Measurements from ENCODE around the gene BICRA. TPM values are rescaled to one million over a fixed set of nuclear protein-coding genes. Genes with fewer than 3 reads are reported as not detected.

Gene BICRA
- polyA plus RNA-seq, 1 of the 3 experiments (the other 2 are of a cell fraction): 1.4 TPM

- Histone ChIP-seq H3K4me1 (ENCODE audit: control insufficient read depth in 1 of 2, insufficient read depth in 2 of 2, low read depth in 1 of 2, low read length in 1 of 2) (no peaks in the 10 kb centered on the region; a peak in 1 of 4 replicates), H3K79me2 (ENCODE audit: insufficient read depth) (peaks cover 3% of the 10 kb centered on the region; the same call in 1 of the 2 replicates), H3K27me3 (ENCODE audit: insufficient read depth) (no peaks in the 10 kb centered on the region), H4K20me1 (ENCODE audit: insufficient read depth) (0 out of 2 replicates have a peak, but pooled peaks cover 3% of the 10 kb centered on the region), H3K9ac (no peak overlapping the region), H3K4me2 (no peak overlapping the region), H3K36me3 (replicated peaks in 1 of 2; ENCODE audit: control insufficient read depth in 1 of 2, insufficient read depth in 2 of 2, low read length in 1 of 2) (peaks cover 5 to 9% of the 10 kb centered on the region in 2 experiments), H2AFZ (ENCODE audit: low read depth) (no peak overlapping the region), H3F3A (replicated peaks; ENCODE audit: insufficient read depth) (no peaks in the 10 kb centered on the region), H3K9me3 (no peaks in the 10 kb centered on the region), H3K27ac (ENCODE audit: low read depth in 2 of 2, low read length in 1 of 2) (no peak overlapping the region; a peak in 1 of 4 replicates), H3K4me3 (ENCODE audit: low read depth in 2 of 2, low read length in 1 of 2) (no peak overlapping the region), H3K9me2 (no peaks in the 10 kb centered on the region)
- no peak for TF ChIP-seq SMC3 (IDR thresholded peaks at IDR 0.05; ENCODE audit: low read depth, low read length)
- TF ChIP-seq RAD21 (IDR thresholded peaks at IDR 0.05; ENCODE audit: low read length): no peak
- no peak for TF ChIP-seq MXI1 (IDR thresholded peaks at IDR 0.05; ENCODE audit: low read depth, low read length)
- no peak for TF ChIP-seq MEF2A (IDR thresholded peaks at IDR 0.05; ENCODE audit: borderline replicate concordance, low read depth)
- TF ChIP-seq JUND (IDR thresholded peaks at IDR 0.05): no peak
- TF ChIP-seq POLR2AphosphoS5 (IDR thresholded peaks at IDR 0.05; ENCODE audit: low read depth, low read length): no peak
- no peak for TF ChIP-seq RXRA (IDR thresholded peaks at IDR 0.05; ENCODE audit: borderline replicate concordance, low read depth)
- no peak for TF ChIP-seq REST (IDR thresholded peaks at IDR 0.05; ENCODE audit: low read depth, low read length)
- TF ChIP-seq ELF1 (IDR thresholded peaks at IDR 0.05): no peak
- no peak for TF ChIP-seq CHD2 (IDR thresholded peaks at IDR 0.05; ENCODE audit: low read length, partially characterized antibody)
- TF ChIP-seq TEAD4 (IDR thresholded peaks at IDR 0.05; ENCODE audit: borderline replicate concordance, insufficient read depth): no peak
- no peak for TF ChIP-seq YY1 (IDR thresholded peaks at IDR 0.05; ENCODE audit: low read depth)
- no peak for TF ChIP-seq GATA2 (CRISPR knock-in tag; IDR thresholded peaks at IDR 0.05)
- TF ChIP-seq FOSL2 (IDR thresholded peaks at IDR 0.05; ENCODE audit: borderline replicate concordance, low read depth): no peak
- TF ChIP-seq TCF12 (IDR thresholded peaks at IDR 0.05): no peak
- TF ChIP-seq CTCF (IDR thresholded peaks at IDR 0.05): no peak
- TF ChIP-seq RCOR1 (IDR thresholded peaks at IDR 0.05; ENCODE audit: low read length): no peak
- no peak for TF ChIP-seq PBX3 (IDR thresholded peaks at IDR 0.05)
- WGBS (ENCODE audit: low lambda C conversion rate): 95% methylated on average over 17 of the region's 17 CpGs
- ChIA-PET CTCF (interaction anchor here (0.9 to 2.8 kb wide), 2 partner anchors 178 to 257 kb away, joined by 4 to 13 read pairs; no protein-coding TSS in a partner anchor), POLR2A (interaction anchor here (0.5 kb wide), 1 partner anchor 203 kb away, joined by 4 read pairs; no protein-coding TSS in a partner anchor)
- DNase-seq: peak; percentile 38
Observed at GRCh38 chr19:47693489-47693888, 84.6 kb downstream of the BICRA start.

Measured in SK-N-SH (cell line).